HepG2 (cell line): ENCODE results near the gene EBF4.

Experiments used
- CREB1 ChIP-seq, 2 experiments: fragments of 450-650 bp in 1 of 2; IDR thresholded peaks; 2 replicates each; pipeline ENCODE4 v1.6.1; 2016 to 2017; ENCODE audit warnings: control low read depth in 1 of 2, mild to moderate bottlenecking in 1 of 2, missing compliant biosample characterization in 1 of 2, missing genetic modification characterization in 1 of 2
- HMG20B ChIP-seq: conservative IDR thresholded peaks from 2 replicates; pipeline ENCODE4 v1.6.1; 2016; ENCODE audit warnings: missing genetic modification reagents, missing compliant biosample characterization
- IRF2 ChIP-seq: IDR thresholded peaks from 2 replicates; pipeline ENCODE4 v1.6.1; 2018; ENCODE audit warnings: missing genetic modification reagents, missing compliant biosample characterization
- NFIC ChIP-seq: IDR thresholded peaks from 2 replicates; pipeline ENCODE4 v1.6.1; 2012; ENCODE audit warnings: mild to moderate bottlenecking, low read length, inconsistent platforms
- PHF20 ChIP-seq: sonication (generic); formaldehyde crosslinking; IDR thresholded peaks from 2 replicates; pipeline ENCODE4 v1.5.0; 2020; ENCODE audit warnings: mild to moderate bottlenecking, missing genetic modification reagents
- POLR2AphosphoS5 ChIP-seq: IDR thresholded peaks from 2 replicates; pipeline ENCODE4 v1.6.1; 2012; ENCODE audit warnings: low read depth, low read length
- SMAD1 ChIP-seq: sonication (generic); formaldehyde crosslinking; IDR thresholded peaks from 2 replicates; pipeline ENCODE4 v1.4.0; 2020; ENCODE audit warnings: missing genetic modification reagents, low read depth, mild to moderate bottlenecking, borderline replicate concordance
- ZNF839 ChIP-seq: sonication (generic); formaldehyde crosslinking; IDR thresholded peaks from 2 replicates; pipeline ENCODE4 v1.4.0; 2020; ENCODE audit warnings: missing genetic modification reagents, mild to moderate bottlenecking, borderline replicate concordance
- ZZZ3 ChIP-seq: sonication (generic); formaldehyde crosslinking; IDR thresholded peaks from 2 replicates; pipeline ENCODE4 v1.4.0; 2020; ENCODE audit warnings: missing genetic modification reagents, mild to moderate bottlenecking, borderline replicate concordance
- TF ChIP-seq, protein P1 (sequence below): sonication (generic); formaldehyde crosslinking; IDR thresholded peaks from 2 replicates; pipeline ENCODE4 v1.5.0; 2020; ENCODE audit warnings: missing genetic modification reagents
- TF ChIP-seq, protein P2 (sequence below): sonication (generic); formaldehyde crosslinking; IDR thresholded peaks from 2 replicates; pipeline ENCODE4 v1.5.0; 2020; ENCODE audit warnings: mild to moderate bottlenecking, missing genetic modification reagents, moderate library complexity
- TF ChIP-seq, protein P3 (sequence below): sonication (generic); formaldehyde crosslinking; IDR thresholded peaks from 2 replicates; pipeline ENCODE4 v1.4.0; 2020; ENCODE audit warnings: missing genetic modification reagents
- TF ChIP-seq, protein P4 (sequence below): sonication (generic); formaldehyde crosslinking; IDR thresholded peaks from 2 replicates; pipeline ENCODE4 v1.8.0; 2022; ENCODE audit warnings: mild to moderate bottlenecking, missing genetic modification reagents

DNA sequence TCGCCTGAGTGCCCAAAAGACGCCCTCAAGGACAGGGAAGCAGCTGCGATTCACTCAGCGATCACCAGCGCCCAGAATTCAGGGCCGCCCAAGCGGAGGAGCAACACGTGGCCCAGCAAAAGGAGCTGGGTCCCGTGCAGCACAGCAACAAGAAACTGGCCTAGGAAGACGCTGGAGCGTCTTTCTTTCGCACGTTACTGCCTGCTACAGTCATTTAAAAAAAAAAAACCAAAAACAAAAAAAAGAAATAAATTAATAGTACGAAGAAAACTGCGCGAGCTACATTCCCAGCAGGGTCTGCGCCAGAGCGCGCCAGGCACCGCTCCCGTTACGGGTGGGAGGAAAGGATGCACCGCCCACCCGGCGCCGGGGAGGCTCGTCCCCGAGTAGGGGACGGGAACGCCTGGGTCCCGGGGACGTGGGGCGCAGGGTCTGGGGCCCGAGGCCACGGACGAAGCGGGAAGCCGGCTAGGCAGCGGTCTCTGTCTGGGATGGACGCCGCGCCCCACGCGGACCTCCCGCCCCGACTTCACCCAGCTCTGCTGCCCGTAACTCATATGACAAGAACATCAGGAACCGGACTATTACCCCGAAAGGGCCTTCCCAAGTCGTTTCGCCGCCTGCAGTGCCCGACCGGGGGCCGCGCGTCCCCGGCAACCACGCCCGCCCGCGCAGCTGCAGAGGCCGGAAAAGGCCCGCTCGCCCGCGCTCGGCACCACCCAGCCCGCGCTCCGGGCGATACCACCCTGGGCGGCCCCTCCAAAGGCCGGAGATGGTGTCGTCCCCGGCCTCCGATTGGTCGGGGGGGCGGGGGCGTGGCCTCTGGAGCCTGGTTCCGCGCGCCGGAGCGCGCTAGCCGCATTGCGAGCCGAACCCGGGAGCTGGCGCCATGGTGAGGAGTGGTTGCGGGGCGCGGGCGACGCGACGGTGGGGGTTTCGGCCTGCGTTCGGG, 40.5 kb upstream of the EBF4 start, which contains the start of gene NOP56:
- no peak; the same call in 1 of the 2 replicates for TF ChIP-seq CREB1 (IDR thresholded peaks at IDR 0.05)
- no peak for TF ChIP-seq CREB1 (CRISPR knock-in tag; IDR thresholded peaks at IDR 0.05)
- peak; percentile 79 for TF ChIP-seq PHF20
- TF ChIP-seq ZNF839 (CRISPR knock-in tag) = peak; percentile 35
- TF ChIP-seq NFIC = peak; percentile 37; the same call in 1 of the 2 replicates
- TF ChIP-seq, protein P1, sequence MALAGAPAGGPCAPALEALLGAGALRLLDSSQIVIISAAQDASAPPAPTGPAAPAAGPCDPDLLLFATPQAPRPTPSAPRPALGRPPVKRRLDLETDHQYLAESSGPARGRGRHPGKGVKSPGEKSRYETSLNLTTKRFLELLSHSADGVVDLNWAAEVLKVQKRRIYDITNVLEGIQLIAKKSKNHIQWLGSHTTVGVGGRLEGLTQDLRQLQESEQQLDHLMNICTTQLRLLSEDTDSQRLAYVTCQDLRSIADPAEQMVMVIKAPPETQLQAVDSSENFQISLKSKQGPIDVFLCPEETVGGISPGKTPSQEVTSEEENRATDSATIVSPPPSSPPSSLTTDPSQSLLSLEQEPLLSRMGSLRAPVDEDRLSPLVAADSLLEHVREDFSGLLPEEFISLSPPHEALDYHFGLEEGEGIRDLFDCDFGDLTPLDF (CRISPR knock-in tag) = peak; percentile 98
- TF ChIP-seq POLR2AphosphoS5 = peak; percentile 96
- no peak for TF ChIP-seq HMG20B (CRISPR knock-in tag)
- TF ChIP-seq, protein P2, sequence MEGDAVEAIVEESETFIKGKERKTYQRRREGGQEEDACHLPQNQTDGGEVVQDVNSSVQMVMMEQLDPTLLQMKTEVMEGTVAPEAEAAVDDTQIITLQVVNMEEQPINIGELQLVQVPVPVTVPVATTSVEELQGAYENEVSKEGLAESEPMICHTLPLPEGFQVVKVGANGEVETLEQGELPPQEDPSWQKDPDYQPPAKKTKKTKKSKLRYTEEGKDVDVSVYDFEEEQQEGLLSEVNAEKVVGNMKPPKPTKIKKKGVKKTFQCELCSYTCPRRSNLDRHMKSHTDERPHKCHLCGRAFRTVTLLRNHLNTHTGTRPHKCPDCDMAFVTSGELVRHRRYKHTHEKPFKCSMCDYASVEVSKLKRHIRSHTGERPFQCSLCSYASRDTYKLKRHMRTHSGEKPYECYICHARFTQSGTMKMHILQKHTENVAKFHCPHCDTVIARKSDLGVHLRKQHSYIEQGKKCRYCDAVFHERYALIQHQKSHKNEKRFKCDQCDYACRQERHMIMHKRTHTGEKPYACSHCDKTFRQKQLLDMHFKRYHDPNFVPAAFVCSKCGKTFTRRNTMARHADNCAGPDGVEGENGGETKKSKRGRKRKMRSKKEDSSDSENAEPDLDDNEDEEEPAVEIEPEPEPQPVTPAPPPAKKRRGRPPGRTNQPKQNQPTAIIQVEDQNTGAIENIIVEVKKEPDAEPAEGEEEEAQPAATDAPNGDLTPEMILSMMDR (CRISPR knock-in tag) = no peak; the same call in 1 of the 2 replicates
- TF ChIP-seq ZZZ3 = peak; percentile 38; the same call in 1 of the 2 replicates
- TF ChIP-seq SMAD1 = peak; percentile 99
- TF ChIP-seq, protein P3, sequence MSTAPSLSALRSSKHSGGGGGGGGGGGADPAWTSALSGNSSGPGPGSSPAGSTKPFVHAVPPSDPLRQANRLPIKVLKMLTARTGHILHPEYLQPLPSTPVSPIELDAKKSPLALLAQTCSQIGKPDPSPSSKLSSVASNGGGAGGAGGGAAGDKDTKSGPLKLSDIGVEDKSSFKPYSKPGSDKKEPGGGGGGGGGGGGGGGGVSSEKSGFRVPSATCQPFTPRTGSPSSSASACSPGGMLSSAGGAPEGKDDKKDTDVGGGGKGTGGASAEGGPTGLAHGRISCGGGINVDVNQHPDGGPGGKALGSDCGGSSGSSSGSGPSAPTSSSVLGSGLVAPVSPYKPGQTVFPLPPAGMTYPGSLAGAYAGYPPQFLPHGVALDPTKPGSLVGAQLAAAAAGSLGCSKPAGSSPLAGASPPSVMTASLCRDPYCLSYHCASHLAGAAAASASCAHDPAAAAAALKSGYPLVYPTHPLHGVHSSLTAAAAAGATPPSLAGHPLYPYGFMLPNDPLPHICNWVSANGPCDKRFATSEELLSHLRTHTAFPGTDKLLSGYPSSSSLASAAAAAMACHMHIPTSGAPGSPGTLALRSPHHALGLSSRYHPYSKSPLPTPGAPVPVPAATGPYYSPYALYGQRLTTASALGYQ (CRISPR knock-in tag) = peak; percentile 22
- TF ChIP-seq, protein P4, sequence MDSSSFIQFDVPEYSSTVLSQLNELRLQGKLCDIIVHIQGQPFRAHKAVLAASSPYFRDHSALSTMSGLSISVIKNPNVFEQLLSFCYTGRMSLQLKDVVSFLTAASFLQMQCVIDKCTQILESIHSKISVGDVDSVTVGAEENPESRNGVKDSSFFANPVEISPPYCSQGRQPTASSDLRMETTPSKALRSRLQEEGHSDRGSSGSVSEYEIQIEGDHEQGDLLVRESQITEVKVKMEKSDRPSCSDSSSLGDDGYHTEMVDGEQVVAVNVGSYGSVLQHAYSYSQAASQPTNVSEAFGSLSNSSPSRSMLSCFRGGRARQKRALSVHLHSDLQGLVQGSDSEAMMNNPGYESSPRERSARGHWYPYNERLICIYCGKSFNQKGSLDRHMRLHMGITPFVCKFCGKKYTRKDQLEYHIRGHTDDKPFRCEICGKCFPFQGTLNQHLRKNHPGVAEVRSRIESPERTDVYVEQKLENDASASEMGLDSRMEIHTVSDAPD (CRISPR knock-in tag) = no peak
- TF ChIP-seq IRF2 = peak; percentile 82
